CD14-positive monocyte (primary cell): Measurements from ENCODE around the gene CGNL1. TPM values are rescaled to one million over a fixed set of nuclear protein-coding genes. Genes with fewer than 3 reads are reported as not detected.

ENCODE experiments used
- DNase-seq, 3 donors: peaks; one replicate each; pipeline ENCODE4 v3.0.0-alpha.2; 2011 to 2022
- H2AFZ ChIP-seq: 2 replicates; pipeline ENCODE4 v1.6.0; 2012; ENCODE audit warnings: mild to moderate bottlenecking, low read depth, low read length, inconsistent platforms; ENCODE audit not compliant: insufficient read depth, poor library complexity, severe bottlenecking
- H3K27ac ChIP-seq, 2 donors: 1 replicate in 1 of 2; 2 replicates in 1 of 2; pipeline ENCODE4 v1.5.1; 2012 to 2013; ENCODE audit warnings: low read length in 2 of 2, control low read depth in 1 of 2, inconsistent platforms in 1 of 2, low read depth in 1 of 2, mild to moderate bottlenecking in 1 of 2
- H3K27me3 ChIP-seq, 2 donors: one replicate each; pipeline versions ENCODE4 v1.6.0 to v1.6.1; 2011 to 2013; ENCODE audit warnings: low read length in 2 of 2; ENCODE audit not compliant: control insufficient read depth in 2 of 2, insufficient read depth in 2 of 2
- H3K36me3 ChIP-seq, 2 donors: replicated peaks in 1 of 2; 1 replicate in 1 of 2; 2 replicates in 1 of 2; pipeline versions ENCODE4 v1.5.1 to v1.6.1; 2012 to 2013; ENCODE audit warnings: low read length in 2 of 2, control low read depth in 1 of 2, inconsistent platforms in 1 of 2, mild to moderate bottlenecking in 1 of 2; ENCODE audit not compliant: insufficient read depth in 2 of 2, control insufficient read depth in 1 of 2
- H3K4me1 ChIP-seq, 2 donors: 1 replicate in 1 of 2; 2 replicates in 1 of 2; pipeline versions ENCODE4 v1.5.1 to v1.6.1; 2012 to 2013; ENCODE audit warnings: low read length in 2 of 2, control low read depth in 1 of 2, inconsistent platforms in 1 of 2, mild to moderate bottlenecking in 1 of 2, moderate library complexity in 1 of 2; ENCODE audit not compliant: insufficient read depth in 2 of 2, control insufficient read depth in 1 of 2
- H3K4me2 ChIP-seq: replicated peaks from 2 replicates; pipeline ENCODE3; 2012; ENCODE audit warnings: low read length, moderate library complexity, mild to moderate bottlenecking; ENCODE audit not compliant: poor library complexity, severe bottlenecking; ENCODE audit errors: extremely low read depth
- H3K4me3 ChIP-seq, 3 experiments: fragments of 200-600 bp in 1 of 3; sonication (generic) in 1 of 3; replicated peaks in 1 of 3; 1 replicate in 2 of 3; 2 replicates in 1 of 3; pipeline ENCODE4 v1.5.1; 2011 to 2013; ENCODE audit warnings: low read length in 3 of 3, mild to moderate bottlenecking in 3 of 3, control low read depth in 2 of 3, low read depth in 2 of 3, inconsistent platforms in 1 of 3, moderate library complexity in 1 of 3
- H3K79me2 ChIP-seq: 2 replicates; pipeline ENCODE4 v1.6.0; 2012; ENCODE audit warnings: mild to moderate bottlenecking, control low read depth, inconsistent platforms, low read length, moderate library complexity; ENCODE audit not compliant: insufficient read depth
- H3K9ac ChIP-seq: 2 replicates; pipeline ENCODE4 v1.6.0; 2017; ENCODE audit warnings: low read length, mild to moderate bottlenecking; ENCODE audit not compliant: insufficient read depth, poor library complexity, severe bottlenecking
- H3K9me3 ChIP-seq, 2 donors: replicated peaks in 1 of 2; 1 replicate in 1 of 2; 2 replicates in 1 of 2; pipeline versions ENCODE4 v1.5.1 to v1.6.1; 2012 to 2013; ENCODE audit warnings: low read length in 2 of 2, control low read depth in 1 of 2; ENCODE audit not compliant: control insufficient read depth in 1 of 2, insufficient read depth in 1 of 2
- H4K20me1 ChIP-seq: 2 replicates; pipeline ENCODE4 v1.6.0; 2012; ENCODE audit warnings: mild to moderate bottlenecking, low read length, control low read depth, moderate library complexity; ENCODE audit not compliant: insufficient read depth
- H3K27ac Mint-ChIP-seq, 7 donors: one replicate each; pipeline ENCODE4 v1.8.0; 2020; ENCODE audit warnings: mild to moderate bottlenecking in 7 of 7, mixed read lengths in 7 of 7, moderate library complexity in 6 of 7, inconsistent platforms in 2 of 7
- H3K27me3 Mint-ChIP-seq, 3 donors: one replicate each; pipeline ENCODE4 v1.8.0; 2021 to 2022; ENCODE audit warnings: low read depth in 3 of 3, mild to moderate bottlenecking in 3 of 3, mixed read lengths in 3 of 3, moderate library complexity in 3 of 3, inconsistent platforms in 1 of 3
- H3K36me3 Mint-ChIP-seq, 2 donors: one replicate each; pipeline ENCODE4 v1.8.0; 2020; ENCODE audit warnings: mixed read lengths in 2 of 2, inconsistent platforms in 1 of 2, mild to moderate bottlenecking in 1 of 2
- H3K4me1 Mint-ChIP-seq: one replicate; pipeline ENCODE4 v1.8.0; 2020; ENCODE audit warnings: mild to moderate bottlenecking, mixed read lengths
- H3K4me3 Mint-ChIP-seq, 2 donors: one replicate each; pipeline ENCODE4 v1.8.0; 2020; ENCODE audit warnings: mild to moderate bottlenecking in 2 of 2, mixed read lengths in 2 of 2, moderate library complexity in 1 of 2
- H3K9me3 Mint-ChIP-seq, 7 donors: one replicate each; pipeline ENCODE4 v1.8.0; 2020 to 2022; ENCODE audit warnings: mixed read lengths in 7 of 7, mild to moderate bottlenecking in 6 of 7, moderate library complexity in 6 of 7, inconsistent platforms in 2 of 7
- CTCF ChIP-seq: fragments of 200-600 bp; IDR thresholded peaks from one replicate; pipeline ENCODE4 v1.8.0; 2022; ENCODE audit warnings: antibody characterized with exemption, mild to moderate bottlenecking
- WGBS: methylation state at CpG from one replicate; pipeline ENCODE4 v1.1.5; 2013; ENCODE audit warnings: missing lambda C conversion rate; ENCODE audit not compliant: insufficient coverage; 5-methylcytosine and 5-hydroxymethylcytosine counted together
- intact Hi-C, 2 donors: fragments of 100-400 bp; cut with micrococcal nuclease; formaldehyde crosslinking; loops; one replicate each; pipeline versions ENCODE4 v1.15.0 to v1.15.1; 2023
- polyA minus RNA-seq: library from RNA; depleted of rRNA, polyadenylated mRNA; stranded (reverse); fragments of >200 nt; gene quantifications from 2 replicates; pipeline ENCODE4 v1.2.3, GENCODE V29; 2012
- polyA plus RNA-seq, 3 donors: library from polyadenylated mRNA; depleted of rRNA in 1 of 3; unstranded in 2 of 3; stranded (reverse) in 1 of 3; fragments of 300-500 nt in 2 of 3; fragments of >200 nt in 1 of 3; fragmentation: Illumina TruSeq in 2 of 3; gene quantifications; 1 replicate in 2 of 3; 2 replicates in 1 of 3; pipeline ENCODE4 v1.2.3, GENCODE V29; 2012 to 2021
- total RNA-seq, 12 experiments: library from RNA in 1 of 12; stranded (reverse) in 1 of 12; fragments of 120-200 nt in 1 of 12; gene quantifications; one replicate each; pipeline ENCODE4 v1.2.4 and lab custom pipeline; 2013 to 2026; ENCODE audit warnings: mixed read lengths in 6 of 12, inconsistent platforms in 1 of 12

The CGNL1 gene
- total RNA-seq (2013): 0.04 TPM
- polyA plus RNA-seq (not detected), polyA minus RNA-seq (under 0.01 TPM in 1 of 2 replicates, not detected in the other), total RNA-seq (lab: John Stamatoyannopoulos, UW) (0.06 to 3.0 (median 0.17) reads per million in 11 experiments)

- Histone ChIP-seq H3K27me3 (peaks cover 34 to 46% of the 10 kb centered on the region in 2 donors), H3K4me3 (peak within 1 kb of the TSS in 2 of 3 experiments; percentile 10 to 51), H3K27ac (no peak within 1 kb of the TSS), H4K20me1 (no peaks in the 10 kb centered on the region), H3K4me2 (peak within 1 kb of the TSS; percentile 68), H3K9ac (peak within 1 kb of the TSS; percentile 21), H3K9me3 (peaks cover 0 to 13% of the 10 kb centered on the region in 2 donors), H3K4me1 (peaks cover 6 to 10% of the 10 kb centered on the region in 2 donors), H2AFZ (no peak within 1 kb of the TSS), H3K79me2 (no peaks in the 10 kb centered on the region), H3K36me3 (no peaks in the 10 kb centered on the region)
- 13% methylated on average over 63 of the region's 76 CpGs for WGBS
- Mint-ChIP-seq H3K36me3 (peaks cover 8 to 13% of the 10 kb centered on the region in 2 donors), H3K4me3 (peak within 1 kb of the TSS; percentile 76 to 89), H3K9me3 (peaks cover 0 to 15% (median 12%) of the 10 kb centered on the region in 7 donors), H3K4me1 (peaks cover 13% of the 10 kb centered on the region), H3K27ac (no peak within 1 kb of the TSS), H3K27me3 (peaks cover 41 to 67% (median 64%) of the 10 kb centered on the region in 3 donors)
- no peak for TF ChIP-seq CTCF
- DNase-seq: no peak
- intact Hi-C loops: no loop called here
Observed at GRCh38 chr15:57375827-57376695, at the start of gene CGNL1. Gene CGNL1 (plus strand): TSS chr15:57376505. CDS start chr15:57438000, 61,495 bp downstream.

- H3K27me3 ChIP-seq: no peaks in the 10 kb centered on the region
- no peak overlapping the region for H3K9ac ChIP-seq
- no peak overlapping the region for H3K4me2 ChIP-seq
- H2AFZ ChIP-seq: no peak overlapping the region
- no peaks in the 10 kb centered on the region for H3K36me3 Mint-ChIP-seq
- no peak overlapping the region for H3K4me3 Mint-ChIP-seq
- no peaks in the 10 kb centered on the region for H3K4me1 ChIP-seq
- H4K20me1 ChIP-seq: no peaks in the 10 kb centered on the region
- H3K4me1 Mint-ChIP-seq: peaks cover 7% of the 10 kb centered on the region
- no peak for DNase-seq
- intact Hi-C loops: no loop called here
- no peak overlapping the region for H3K27ac Mint-ChIP-seq
- H3K27ac ChIP-seq: no peak overlapping the region
- no peaks in the 10 kb centered on the region for H3K9me3 ChIP-seq
- H3K36me3 ChIP-seq: no peaks in the 10 kb centered on the region
- WGBS: 96% methylated on average over 4 of the region's 11 CpGs
- H3K9me3 Mint-ChIP-seq: peaks cover 0 to 1% (median 0%) of the 10 kb centered on the region in 7 donors
- peaks cover 3 to 11% (median 11%) of the 10 kb centered on the region in 3 donors for H3K27me3 Mint-ChIP-seq
- H3K79me2 ChIP-seq: no peaks in the 10 kb centered on the region
- no peak overlapping the region for H3K4me3 ChIP-seq
- TF ChIP-seq CTCF: no peak
Observed at GRCh38 chr15:57327985-57328471, 48.3 kb upstream of the CGNL1 start.
